ENCODE measurements around the gene ZNF879.

Gene ZNF879

DNA sequence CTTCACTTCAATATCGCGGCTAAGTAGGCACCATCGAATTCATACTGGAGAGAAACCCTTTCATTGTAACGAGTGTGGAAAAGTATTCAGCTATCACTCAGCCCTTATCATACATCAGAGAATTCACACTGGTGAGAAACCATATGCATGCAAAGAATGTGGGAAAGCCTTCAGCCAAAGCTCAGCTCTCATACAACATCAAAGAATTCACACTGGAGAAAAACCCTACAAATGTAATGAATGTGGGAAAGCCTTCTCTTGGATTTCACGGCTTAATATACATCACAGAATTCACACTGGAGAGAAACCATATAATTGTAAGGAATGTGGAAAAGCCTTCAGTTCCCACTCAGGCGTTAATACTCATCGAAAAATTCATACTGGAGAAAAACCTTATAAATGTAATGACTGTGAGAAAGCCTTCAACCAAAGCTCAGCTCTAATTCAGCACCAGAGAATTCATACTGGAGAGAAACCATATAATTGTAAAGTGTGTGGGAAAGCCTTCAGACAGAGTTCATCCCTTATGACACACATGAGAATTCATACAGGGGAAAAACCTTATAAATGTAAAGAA, 9.5 kb downstream of the ZNF879 start:
- no peak for DNase-seq

- DNase-seq = no peak
These were observed 21.2 kb downstream of the ZNF879 start for GRCh38 chr5:179044765-179045164.

DNA sequence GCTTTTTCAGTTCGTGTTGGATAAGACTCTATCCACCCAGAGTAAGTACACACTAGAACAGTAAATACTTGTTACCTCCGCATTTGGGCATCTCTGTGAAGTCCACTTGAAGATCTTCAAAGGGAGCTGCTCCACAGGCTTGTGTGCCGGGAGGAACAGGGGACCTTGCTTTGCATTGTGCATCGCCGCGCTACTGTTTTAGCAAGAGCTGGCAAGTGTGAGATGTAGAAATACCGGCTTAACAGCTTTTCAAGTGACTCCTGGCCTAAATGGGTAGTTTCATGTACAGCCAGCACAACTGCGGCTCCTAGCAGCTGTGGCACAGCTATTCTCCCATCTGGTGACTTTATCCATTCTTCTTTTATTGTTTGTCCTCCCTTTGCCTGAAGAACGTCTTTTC, 28.2 kb downstream of the ZNF879 start:
- DNase-seq = no peak

DNA sequence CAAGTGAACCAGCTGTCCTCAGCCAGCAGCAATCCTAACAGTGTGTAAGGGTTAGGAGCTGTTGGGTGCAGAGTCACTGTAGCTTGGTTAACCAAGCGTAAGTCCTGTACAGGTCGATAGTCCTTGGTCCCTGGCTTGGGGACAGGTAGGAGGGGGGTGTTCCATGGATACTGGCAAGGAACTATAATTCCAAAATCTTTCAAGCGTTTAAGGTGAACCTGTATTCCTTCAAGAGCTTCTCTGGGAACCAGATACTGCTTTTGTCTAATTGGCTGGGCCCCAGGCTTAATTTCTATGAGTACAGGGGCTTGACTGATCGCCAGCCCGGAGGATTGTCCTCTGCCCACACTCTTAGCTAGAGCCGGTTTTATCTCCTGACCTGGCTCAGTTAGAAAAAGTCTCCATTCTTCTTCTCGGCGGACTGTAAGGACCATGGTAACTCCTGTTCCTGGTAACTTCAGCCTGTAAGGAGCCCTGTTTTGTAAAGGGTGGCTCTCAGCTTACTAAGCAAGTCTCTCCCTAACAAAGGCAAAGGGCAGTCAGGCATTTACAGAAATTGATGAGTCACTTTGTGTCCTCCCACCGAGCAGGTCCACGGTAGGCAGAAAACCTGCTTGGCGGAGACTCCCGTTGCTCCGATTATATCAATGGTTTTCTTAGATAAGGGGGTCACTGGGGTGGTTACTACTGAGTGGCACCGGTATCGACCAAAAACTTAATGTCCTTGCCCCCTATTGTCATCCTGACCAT, 30.6 kb downstream of the ZNF879 start:
- DNase-seq = no peak

GRCh38 chr5:179054876-179055275, 31.3 kb downstream of the ZNF879 start:
- DNase-seq = no peak

- no peak for DNase-seq
These were observed 31.8 kb downstream of the ZNF879 start for GRCh38 chr5:179055436-179055835.

GRCh38 chr5:179055841-179056240, 32.2 kb downstream of the ZNF879 start:
- DNase-seq = no peak

DNA sequence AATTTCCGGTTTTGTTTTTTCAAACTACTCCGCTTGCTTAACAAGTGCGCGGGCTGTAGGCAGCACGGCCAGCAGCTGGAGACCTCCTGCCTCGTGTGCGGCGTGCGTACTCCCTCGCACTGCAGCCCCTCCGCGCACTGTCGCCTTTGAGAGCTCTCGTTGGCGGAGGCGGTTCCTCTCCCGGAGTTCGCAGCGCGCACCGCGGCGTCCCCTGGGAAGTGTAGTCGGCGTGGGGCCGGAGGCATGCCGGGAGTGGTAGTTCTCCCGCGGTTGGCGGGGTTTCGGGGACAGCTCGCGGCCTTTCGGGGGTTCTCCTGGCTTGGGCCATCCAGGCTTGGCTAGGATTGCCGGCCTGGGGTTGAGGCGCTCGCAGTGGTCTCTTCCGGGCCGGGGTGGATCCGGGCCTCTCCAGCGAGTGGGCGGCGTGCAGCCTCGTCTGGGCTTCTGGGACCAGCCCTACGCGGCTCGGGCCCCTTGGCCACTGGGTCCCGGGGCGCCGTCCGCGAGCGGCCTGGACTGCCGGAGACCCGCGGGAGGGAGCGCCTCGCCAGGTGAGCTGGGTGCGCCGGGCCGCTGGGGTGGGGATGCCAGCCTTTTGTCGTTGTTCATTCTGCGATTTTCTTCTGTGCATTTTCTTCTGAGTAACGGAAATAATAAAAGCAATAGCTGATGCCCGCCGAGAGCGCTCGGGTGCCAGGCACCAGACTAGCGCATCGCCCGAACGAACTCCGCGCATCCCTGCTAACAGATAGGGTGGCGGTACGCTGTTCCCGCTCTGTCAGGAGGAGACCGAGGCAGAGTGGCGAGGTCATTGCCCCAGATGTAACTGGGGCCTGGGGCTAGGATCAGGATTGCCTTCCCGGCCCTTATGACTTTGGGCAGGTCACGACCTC, 36.8 kb downstream of the ZNF879 start, which contains the start of gene ZNF354C:
Gene ZNF354C (plus strand): TSS at position 258 of the 893 bp plus-strand sequence. CDS start 1,696 bp downstream, outside the sequence.
- DNase-seq = peak; percentile 87

DNA sequence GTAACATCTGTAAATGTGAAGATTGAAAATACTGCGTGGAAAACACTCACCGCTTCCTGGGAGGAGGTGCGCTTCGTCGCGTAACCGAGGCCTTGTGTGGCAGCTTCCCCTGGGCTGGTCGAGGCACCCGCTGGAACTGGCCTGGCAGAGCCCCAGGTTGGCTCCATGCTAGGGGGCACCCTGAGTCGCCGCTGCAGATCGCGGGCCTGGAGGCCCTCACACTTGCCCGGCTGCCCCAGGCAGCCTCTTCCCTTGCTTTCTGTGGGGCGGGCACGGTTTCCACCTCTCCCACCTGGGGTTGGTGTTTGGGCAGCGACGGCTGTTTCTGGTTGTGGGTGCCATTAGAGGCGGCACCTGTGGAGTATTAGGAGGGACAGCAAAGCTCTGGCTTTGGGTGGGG, 37.4 kb downstream of the ZNF879 start:
- DNase-seq = no peak

DNA sequence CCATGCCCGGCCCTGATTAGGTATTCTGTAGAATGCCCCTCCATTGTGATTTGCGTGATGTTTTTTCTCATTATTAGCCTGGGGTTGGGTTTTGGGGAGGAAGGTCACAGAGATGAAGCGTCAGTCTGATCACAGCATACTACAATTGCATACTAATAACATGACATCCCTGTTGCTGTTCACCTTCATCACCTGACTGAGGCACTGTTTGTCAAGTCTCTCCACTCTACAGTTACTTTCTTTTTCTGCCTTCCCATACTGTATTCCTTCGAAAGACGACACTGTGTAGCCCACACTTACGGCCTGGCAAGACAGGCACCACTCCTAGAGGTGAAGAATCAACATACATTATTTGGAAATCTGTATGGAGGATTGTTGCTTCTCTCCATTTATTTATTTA, 42.1 kb downstream of the ZNF879 start:
- DNase-seq = no peak

DNA sequence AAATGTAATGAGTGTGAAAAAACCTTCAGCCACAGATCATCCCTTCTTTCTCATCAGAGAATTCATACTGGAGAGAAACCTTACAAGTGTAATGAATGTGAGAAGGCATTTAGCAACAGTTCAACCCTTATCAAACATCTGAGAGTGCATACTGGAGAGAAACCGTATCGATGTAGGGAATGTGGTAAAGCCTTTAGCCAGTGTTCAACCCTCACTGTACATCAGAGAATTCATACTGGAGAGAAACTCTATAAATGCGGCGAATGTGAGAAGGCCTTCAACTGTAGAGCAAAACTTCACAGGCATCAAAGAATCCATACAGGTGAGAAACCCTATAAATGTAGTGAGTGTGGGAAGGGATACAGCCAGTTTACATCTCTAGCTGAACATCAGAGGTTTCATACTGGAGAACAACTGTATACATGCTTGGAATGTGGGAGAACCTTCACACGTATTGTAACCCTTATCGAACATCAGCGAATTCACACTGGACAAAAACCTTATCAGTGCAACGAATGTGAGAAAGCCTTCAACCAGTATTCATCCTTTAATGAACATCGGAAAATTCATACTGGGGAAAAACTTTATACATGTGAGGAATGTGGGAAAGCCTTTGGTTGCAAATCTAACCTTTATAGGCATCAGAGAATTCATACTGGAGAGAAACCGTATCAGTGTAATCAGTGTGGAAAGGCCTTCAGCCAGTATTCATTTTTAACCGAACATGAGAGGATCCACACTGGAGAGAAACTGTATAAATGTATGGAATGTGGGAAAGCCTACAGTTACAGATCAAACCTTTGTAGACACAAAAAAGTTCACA, 55.8 kb downstream of the ZNF879 start:
- no peak for DNase-seq

DNA sequence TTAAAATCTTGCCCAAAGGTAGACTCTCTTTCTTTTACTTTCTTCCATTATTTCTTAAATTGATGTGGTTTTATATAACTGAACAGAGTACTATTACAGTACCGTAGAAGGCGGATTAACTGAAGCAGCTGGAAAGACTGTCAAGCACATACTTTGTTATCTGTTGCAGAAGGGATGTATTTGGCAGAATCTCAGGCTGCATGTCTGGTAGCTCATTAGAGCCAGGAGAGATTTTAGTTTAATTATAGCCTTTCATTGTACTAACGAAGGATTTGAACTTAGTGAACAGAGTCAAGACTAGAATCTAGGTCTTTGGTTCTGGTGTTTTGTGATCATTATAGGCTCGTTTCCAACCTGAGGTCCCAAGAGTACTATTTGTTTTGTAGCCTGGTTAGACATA, 57.1 kb downstream of the ZNF879 start:
- DNase-seq = no peak

Measured in CD4-positive, alpha-beta T cell treated with Interferon gamma for 1 hour (primary cell).